Measurements from ENCODE around the gene BNC2.

BNC2 gene

GRCh38 chr9:16521868-16522411, 348.5 kb downstream of the BNC2 start:
- Histone ChIP-seq H3K4me3 (ENCODE audit: severe bottlenecking) (no peak overlapping the region), H3K9me3 (ENCODE audit: severe bottlenecking) (peaks cover 2% of the 10 kb centered on the region), H3K4me1 (ENCODE audit: insufficient read depth, poor library complexity, severe bottlenecking) (peaks cover 18% of the 10 kb centered on the region), H3K36me3 (ENCODE audit: low read depth) (no peaks in the 10 kb centered on the region), H3K27ac (ENCODE audit: poor library complexity, severe bottlenecking) (peak overlapping the region; percentile 68), H3K27me3 (ENCODE audit: insufficient read depth, poor library complexity, severe bottlenecking) (no peaks in the 10 kb centered on the region)
- ATAC-seq (ENCODE audit: low read depth) (peak; percentile 88), DNase-seq (ENCODE audit: low spot score) (peak; percentile 57)
- no peak for TF ChIP-seq CTCF (IDR thresholded peaks at IDR 0.05; ENCODE audit: poor library complexity, severe bottlenecking)

GRCh38 chr9:16519001-16519400, 351.5 kb downstream of the BNC2 start:
- no peak for DNase-seq (ENCODE audit: low spot score)
- H3K9me3 ChIP-seq (ENCODE audit: severe bottlenecking), result peaks cover 2% of the 10 kb centered on the region
- no peak overlapping the region for H3K27ac ChIP-seq (ENCODE audit: poor library complexity, severe bottlenecking)
- peaks cover 13% of the 10 kb centered on the region for H3K4me1 ChIP-seq (ENCODE audit: insufficient read depth, poor library complexity, severe bottlenecking)
- H3K36me3 ChIP-seq (ENCODE audit: low read depth), result no peaks in the 10 kb centered on the region
- ATAC-seq (ENCODE audit: low read depth), result no peak
- H3K27me3 ChIP-seq (ENCODE audit: insufficient read depth, poor library complexity, severe bottlenecking), result no peaks in the 10 kb centered on the region
- H3K4me3 ChIP-seq (ENCODE audit: severe bottlenecking), result no peak overlapping the region
- TF ChIP-seq CTCF (IDR thresholded peaks at IDR 0.05; ENCODE audit: poor library complexity, severe bottlenecking), result no peak

- Histone ChIP-seq H3K9me3 (ENCODE audit: severe bottlenecking) (no peaks in the 10 kb centered on the region), H3K27me3 (ENCODE audit: insufficient read depth, poor library complexity, severe bottlenecking) (no peaks in the 10 kb centered on the region), H3K4me1 (ENCODE audit: insufficient read depth, poor library complexity, severe bottlenecking) (peaks cover 7% of the 10 kb centered on the region), H3K4me3 (ENCODE audit: severe bottlenecking) (no peak overlapping the region), H3K36me3 (ENCODE audit: low read depth) (no peaks in the 10 kb centered on the region), H3K27ac (ENCODE audit: poor library complexity, severe bottlenecking) (no peak overlapping the region)
- DNase-seq (ENCODE audit: low spot score) (no peak), ATAC-seq (ENCODE audit: low read depth) (no peak)
- no peak for TF ChIP-seq CTCF (IDR thresholded peaks at IDR 0.05; ENCODE audit: poor library complexity, severe bottlenecking)
Measured at GRCh38 chr9:16516891-16517290, 353.6 kb downstream of the BNC2 start.

- ATAC-seq (ENCODE audit: low read depth) (no peak), DNase-seq (ENCODE audit: low spot score) (no peak)
- Histone ChIP-seq H3K36me3 (ENCODE audit: low read depth) (no peaks in the 10 kb centered on the region), H3K4me3 (ENCODE audit: severe bottlenecking) (no peak overlapping the region), H3K9me3 (ENCODE audit: severe bottlenecking) (no peaks in the 10 kb centered on the region), H3K27ac (ENCODE audit: poor library complexity, severe bottlenecking) (no peak overlapping the region), H3K27me3 (ENCODE audit: insufficient read depth, poor library complexity, severe bottlenecking) (no peaks in the 10 kb centered on the region), H3K4me1 (ENCODE audit: insufficient read depth, poor library complexity, severe bottlenecking) (no peaks in the 10 kb centered on the region)
- no peak for TF ChIP-seq CTCF (IDR thresholded peaks at IDR 0.05; ENCODE audit: poor library complexity, severe bottlenecking)
Measured at GRCh38 chr9:16515879-16516301, 354.6 kb downstream of the BNC2 start.

GRCh38 chr9:16515207-16515606, 355.3 kb downstream of the BNC2 start:
- no peaks in the 10 kb centered on the region for H3K36me3 ChIP-seq (ENCODE audit: low read depth)
- H3K27me3 ChIP-seq (ENCODE audit: insufficient read depth, poor library complexity, severe bottlenecking), result no peaks in the 10 kb centered on the region
- no peaks in the 10 kb centered on the region for H3K9me3 ChIP-seq (ENCODE audit: severe bottlenecking)
- no peak overlapping the region for H3K27ac ChIP-seq (ENCODE audit: poor library complexity, severe bottlenecking)
- TF ChIP-seq CTCF (IDR thresholded peaks at IDR 0.05; ENCODE audit: poor library complexity, severe bottlenecking), result no peak
- H3K4me1 ChIP-seq (ENCODE audit: insufficient read depth, poor library complexity, severe bottlenecking), result peaks cover 6% of the 10 kb centered on the region
- ATAC-seq (ENCODE audit: low read depth) (no peak), DNase-seq (ENCODE audit: low spot score) (no peak)
- H3K4me3 ChIP-seq (ENCODE audit: severe bottlenecking), result no peak overlapping the region

All from RWPE2 (cell line).